NB4 (cell line): ENCODE data around the gene LIN9.

Source experiments
- CTCF ChIP-seq: IDR thresholded peaks from one replicate; pipeline ENCODE4 v1.5.1; 2012; ENCODE audit warnings: low read depth, low read length
- MYC ChIP-seq: IDR thresholded peaks from 2 replicates; pipeline ENCODE4 v1.6.1; 2011; ENCODE audit warnings: low read depth, low read length

- no peak for TF ChIP-seq CTCF
- TF ChIP-seq MYC, result no peak
These were observed 93.7 kb downstream of the LIN9 start for GRCh38 chr1:226215239-226215638.
